Measurements from ENCODE around the gene SLC22A3.

Gene SLC22A3

DNA sequence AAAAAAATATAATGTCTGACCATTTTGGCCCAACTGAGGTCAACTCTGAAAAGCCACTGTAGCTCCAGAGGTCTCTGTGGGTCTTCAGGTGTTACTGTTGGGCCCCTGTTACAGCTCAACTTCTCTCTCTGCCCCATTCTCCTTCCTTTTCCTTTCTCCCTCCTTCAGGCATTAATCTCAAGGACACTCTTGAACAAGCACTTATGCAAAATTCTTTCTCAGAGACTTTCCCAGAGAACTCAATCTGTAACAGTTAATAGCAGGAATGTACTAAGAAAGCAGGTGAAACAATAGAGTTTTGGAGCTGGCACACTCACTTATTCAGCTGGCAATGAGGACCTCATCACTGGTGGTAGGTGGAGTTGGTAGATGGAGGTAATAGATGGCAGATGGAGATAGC is 31.9 kb upstream of the SLC22A3 start:
- H3K4me3 ChIP-seq (ENCODE audit: low read depth, low read length) = no peak overlapping the region
- DNase-seq (ENCODE audit: low read depth) = no peak
- TF ChIP-seq POLR2A (IDR thresholded peaks at IDR 0.05; ENCODE audit: extremely low read depth, insufficient read length) (no peak), MYC (IDR thresholded peaks at IDR 0.05; ENCODE audit: low read depth, low read length) (no peak)
- TF ChIP-seq, protein P1, sequence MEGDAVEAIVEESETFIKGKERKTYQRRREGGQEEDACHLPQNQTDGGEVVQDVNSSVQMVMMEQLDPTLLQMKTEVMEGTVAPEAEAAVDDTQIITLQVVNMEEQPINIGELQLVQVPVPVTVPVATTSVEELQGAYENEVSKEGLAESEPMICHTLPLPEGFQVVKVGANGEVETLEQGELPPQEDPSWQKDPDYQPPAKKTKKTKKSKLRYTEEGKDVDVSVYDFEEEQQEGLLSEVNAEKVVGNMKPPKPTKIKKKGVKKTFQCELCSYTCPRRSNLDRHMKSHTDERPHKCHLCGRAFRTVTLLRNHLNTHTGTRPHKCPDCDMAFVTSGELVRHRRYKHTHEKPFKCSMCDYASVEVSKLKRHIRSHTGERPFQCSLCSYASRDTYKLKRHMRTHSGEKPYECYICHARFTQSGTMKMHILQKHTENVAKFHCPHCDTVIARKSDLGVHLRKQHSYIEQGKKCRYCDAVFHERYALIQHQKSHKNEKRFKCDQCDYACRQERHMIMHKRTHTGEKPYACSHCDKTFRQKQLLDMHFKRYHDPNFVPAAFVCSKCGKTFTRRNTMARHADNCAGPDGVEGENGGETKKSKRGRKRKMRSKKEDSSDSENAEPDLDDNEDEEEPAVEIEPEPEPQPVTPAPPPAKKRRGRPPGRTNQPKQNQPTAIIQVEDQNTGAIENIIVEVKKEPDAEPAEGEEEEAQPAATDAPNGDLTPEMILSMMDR (IDR thresholded peaks at IDR 0.05; ENCODE audit: low read depth, low read length) = no peak
- TF ChIP-seq, protein P2, sequence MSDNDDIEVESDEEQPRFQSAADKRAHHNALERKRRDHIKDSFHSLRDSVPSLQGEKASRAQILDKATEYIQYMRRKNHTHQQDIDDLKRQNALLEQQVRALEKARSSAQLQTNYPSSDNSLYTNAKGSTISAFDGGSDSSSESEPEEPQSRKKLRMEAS (IDR thresholded peaks at IDR 0.05; ENCODE audit: low read depth, low read length) = no peak

DNA sequence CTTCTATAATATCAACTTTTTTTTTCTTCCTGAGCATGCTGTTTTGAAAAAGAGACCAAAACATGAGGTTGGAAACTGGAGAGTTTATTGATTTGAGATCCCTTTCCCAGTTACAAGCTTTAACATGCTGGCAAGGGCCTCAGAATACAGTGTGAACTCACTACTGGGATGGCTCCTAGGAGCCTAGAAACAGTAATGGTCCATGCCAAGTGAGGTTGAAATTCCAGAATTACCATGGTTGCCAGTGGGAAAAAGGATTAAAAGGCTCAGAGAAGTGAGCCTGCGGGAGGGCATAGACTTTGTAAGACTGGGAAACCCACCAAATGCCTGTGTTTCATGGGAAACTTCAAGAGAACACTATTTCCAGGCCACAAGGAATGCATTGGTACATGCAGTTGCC is 28.9 kb upstream of the SLC22A3 start:
- H3K4me3 ChIP-seq (ENCODE audit: low read depth, low read length) = no peak overlapping the region
- no peak for DNase-seq (ENCODE audit: low read depth)
- TF ChIP-seq, protein P1 (IDR thresholded peaks at IDR 0.05; ENCODE audit: low read depth, low read length) = no peak
- TF ChIP-seq MYC (IDR thresholded peaks at IDR 0.05; ENCODE audit: low read depth, low read length) = no peak
- TF ChIP-seq POLR2A (IDR thresholded peaks at IDR 0.05; ENCODE audit: extremely low read depth, insufficient read length) = no peak
- TF ChIP-seq, protein P2 (IDR thresholded peaks at IDR 0.05; ENCODE audit: low read depth, low read length) = no peak

DNA sequence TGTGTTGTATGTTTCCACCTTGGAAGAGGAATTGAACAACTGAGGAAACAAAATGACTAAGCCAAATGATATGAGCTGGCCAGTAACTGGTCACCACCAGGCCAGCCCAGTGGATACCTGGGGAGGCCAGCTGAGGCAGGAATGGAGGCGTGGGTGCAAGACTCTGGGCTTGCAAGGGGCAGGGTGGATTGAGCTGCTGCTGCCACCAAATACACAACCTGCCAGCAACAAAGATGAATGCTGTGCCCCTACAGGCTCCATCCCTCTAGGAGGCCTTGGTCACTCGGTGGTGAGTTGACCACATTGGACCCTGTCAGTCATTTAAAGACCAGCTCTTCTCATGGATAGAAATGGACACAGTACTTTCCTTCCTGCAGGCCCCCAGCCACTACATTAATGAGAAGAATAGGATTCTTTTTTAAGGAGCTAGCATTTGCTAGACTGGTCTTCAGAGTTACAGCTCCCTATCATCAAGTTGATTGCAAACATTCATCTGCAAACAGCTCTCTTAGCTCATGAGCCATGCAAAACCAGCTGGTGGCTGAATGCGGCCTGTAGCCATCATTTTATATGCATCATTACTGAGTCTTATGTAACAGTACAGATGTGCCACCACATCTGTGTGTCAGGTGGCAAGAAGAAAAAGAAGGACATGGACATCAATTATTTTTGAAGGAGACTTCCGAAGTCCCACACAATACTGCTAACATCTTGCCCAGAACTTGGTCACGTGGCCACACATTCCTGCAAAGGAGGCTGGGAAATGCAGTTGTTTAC is 26.3 kb upstream of the SLC22A3 start:
- no peak for DNase-seq (ENCODE audit: low read depth)
- no peak for TF ChIP-seq POLR2A (IDR thresholded peaks at IDR 0.05; ENCODE audit: extremely low read depth, insufficient read length)
- no peak for TF ChIP-seq MYC (IDR thresholded peaks at IDR 0.05; ENCODE audit: low read depth, low read length)
- TF ChIP-seq, protein P1 (IDR thresholded peaks at IDR 0.05; ENCODE audit: low read depth, low read length) = no peak
- TF ChIP-seq, protein P2 (IDR thresholded peaks at IDR 0.05; ENCODE audit: low read depth, low read length) = no peak
- H3K4me3 ChIP-seq (ENCODE audit: low read depth, low read length) = no peak overlapping the region

DNA sequence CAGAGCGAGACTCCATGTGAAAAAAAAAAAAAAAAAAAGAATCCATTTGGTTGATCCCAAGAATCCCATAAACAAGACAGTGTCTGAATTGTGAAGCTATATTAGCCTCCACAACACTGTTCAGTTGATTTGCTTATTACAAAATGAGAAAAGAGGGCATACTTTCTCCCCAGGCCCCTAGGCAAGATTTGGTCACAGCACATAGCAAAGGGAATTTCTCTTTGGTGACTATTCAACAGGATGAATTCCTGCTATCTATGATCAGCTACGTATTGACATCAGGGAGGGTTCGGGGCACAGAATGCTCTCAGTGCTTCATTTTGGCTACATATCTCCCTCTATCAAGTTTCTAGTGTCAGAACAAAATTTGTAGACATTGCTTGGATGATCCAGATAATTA is 20.2 kb upstream of the SLC22A3 start:
- no peak for DNase-seq (ENCODE audit: low read depth)
- no peak overlapping the region for H3K4me3 ChIP-seq (ENCODE audit: low read depth, low read length)
- TF ChIP-seq MYC (IDR thresholded peaks at IDR 0.05; ENCODE audit: low read depth, low read length) = no peak
- TF ChIP-seq POLR2A (IDR thresholded peaks at IDR 0.05; ENCODE audit: extremely low read depth, insufficient read length) = no peak
- TF ChIP-seq, protein P2 (IDR thresholded peaks at IDR 0.05; ENCODE audit: low read depth, low read length) = no peak

DNA sequence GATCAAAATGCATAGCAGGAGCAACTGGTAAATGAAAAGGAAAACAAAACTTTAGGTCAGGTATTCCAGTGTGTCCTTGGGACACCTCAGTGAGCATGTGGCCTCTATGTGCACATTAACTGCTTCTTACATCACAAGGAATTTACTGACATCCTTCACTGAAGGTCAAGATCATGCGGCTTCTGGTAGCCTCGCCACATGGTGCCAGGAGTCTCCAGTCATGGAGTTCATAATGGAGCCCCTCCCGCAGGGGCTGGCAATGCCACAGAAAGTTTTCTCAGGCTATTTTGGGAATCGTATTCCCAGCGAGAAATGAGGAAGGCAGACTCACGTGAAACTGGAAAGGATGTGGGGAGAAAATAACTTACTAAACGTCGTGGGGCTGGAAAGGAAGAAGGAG is 19.7 kb upstream of the SLC22A3 start:
- no peak overlapping the region for H3K4me3 ChIP-seq (ENCODE audit: low read depth, low read length)
- no peak for DNase-seq (ENCODE audit: low read depth)
- TF ChIP-seq, protein P1 (IDR thresholded peaks at IDR 0.05; ENCODE audit: low read depth, low read length) = no peak

DNA sequence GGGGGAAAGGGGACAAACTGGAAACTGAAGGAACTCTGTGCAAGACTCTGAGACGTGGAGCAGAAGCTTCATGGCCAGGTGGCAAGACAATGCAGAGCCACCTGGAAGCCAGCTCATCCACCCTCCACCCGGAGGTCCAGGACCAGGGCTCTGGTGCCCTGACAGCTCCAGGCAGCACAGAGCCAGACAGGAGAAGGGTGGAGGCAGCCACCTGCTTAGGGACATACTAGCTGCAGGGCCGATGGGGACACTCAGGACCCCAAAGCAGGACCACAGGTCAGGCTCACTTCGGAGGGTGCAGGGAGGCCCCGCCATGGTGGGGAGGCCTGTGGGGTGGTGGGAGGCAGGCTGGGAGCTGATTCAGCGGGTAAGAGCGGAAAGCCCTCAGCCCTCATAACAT is 19.0 kb upstream of the SLC22A3 start:
- TF ChIP-seq MYC (IDR thresholded peaks at IDR 0.05; ENCODE audit: low read depth, low read length) (no peak), POLR2A (IDR thresholded peaks at IDR 0.05; ENCODE audit: extremely low read depth, insufficient read length) (no peak)
- TF ChIP-seq, protein P2 (IDR thresholded peaks at IDR 0.05; ENCODE audit: low read depth, low read length) = no peak
- H3K4me3 ChIP-seq (ENCODE audit: low read depth, low read length) = no peak overlapping the region
- no peak for DNase-seq (ENCODE audit: low read depth)

Measured in NB4 (cell line).